Anterior cingulate cortex (tissue), 58 donors: ENCODE data around the gene PRG3.
"Not testable (repeated sequence)": the region's sequence is repeated elsewhere in the genome, so short reads cannot be mapped to it uniquely, and the experiment has no call there.

Source experiments
- DNase-seq, 58 donors: peaks; one replicate each; lab custom pipeline; 2025; lab: John Stamatoyannopoulos, UW

The PRG3 gene

DNA sequence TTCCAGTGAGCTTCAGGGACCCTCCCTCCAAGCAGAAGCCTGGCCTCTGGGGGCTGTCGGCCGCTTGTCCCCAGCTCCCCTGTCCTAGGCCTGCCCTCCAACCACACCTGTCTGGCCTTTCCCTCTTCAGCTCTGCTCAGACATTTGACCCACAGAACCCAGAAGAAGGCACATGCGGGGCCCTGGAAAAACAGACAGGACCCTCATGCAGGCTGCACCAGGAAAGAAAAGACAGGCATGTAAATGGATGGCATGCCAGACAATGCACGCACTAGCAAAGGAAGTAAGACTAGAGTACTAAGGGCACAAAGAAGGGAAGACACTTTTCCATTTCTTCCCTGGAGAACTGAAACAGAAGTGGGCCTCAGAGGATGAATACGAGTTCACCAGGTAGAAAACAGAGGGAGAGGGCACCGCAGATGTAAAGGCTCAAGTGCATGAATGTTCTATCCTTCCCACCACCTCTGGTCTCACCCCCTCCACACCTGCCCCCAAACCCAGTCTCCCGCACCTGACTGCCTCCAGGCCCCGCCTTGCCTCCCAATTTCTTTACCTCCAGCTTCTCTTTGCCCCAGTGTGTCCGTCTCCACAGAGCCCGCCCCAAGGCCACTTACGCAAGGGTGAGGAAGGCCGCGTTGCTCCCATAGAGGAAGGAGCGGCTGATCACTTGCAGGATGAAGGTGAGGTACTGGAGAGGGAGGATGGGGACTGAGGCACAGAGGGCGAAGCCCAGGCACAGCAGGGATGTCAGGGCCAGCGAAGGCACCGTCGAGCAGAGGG lies 28.6 kb upstream of the PRG3 start:
- no peak for DNase-seq

DNA sequence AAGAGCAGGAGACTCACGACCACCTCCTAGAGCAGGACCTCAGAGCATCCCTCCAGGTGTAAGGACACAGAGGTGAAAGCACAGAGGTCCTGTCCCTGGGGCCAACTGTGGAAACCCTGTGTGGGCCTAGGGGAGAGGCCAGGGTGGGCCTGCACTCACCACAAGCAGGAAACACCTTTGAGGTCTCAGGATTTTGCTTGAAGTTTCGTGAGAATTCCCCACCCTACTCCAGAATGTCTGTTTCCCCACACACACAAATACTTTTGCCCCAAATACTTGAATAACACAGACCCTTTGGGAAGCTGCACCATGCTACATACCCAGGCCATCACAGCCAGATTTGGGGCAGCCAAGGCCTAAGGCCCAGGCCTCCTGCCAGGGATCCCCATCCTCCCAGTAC lies 27.8 kb upstream of the PRG3 start:
- no peak for DNase-seq

DNA sequence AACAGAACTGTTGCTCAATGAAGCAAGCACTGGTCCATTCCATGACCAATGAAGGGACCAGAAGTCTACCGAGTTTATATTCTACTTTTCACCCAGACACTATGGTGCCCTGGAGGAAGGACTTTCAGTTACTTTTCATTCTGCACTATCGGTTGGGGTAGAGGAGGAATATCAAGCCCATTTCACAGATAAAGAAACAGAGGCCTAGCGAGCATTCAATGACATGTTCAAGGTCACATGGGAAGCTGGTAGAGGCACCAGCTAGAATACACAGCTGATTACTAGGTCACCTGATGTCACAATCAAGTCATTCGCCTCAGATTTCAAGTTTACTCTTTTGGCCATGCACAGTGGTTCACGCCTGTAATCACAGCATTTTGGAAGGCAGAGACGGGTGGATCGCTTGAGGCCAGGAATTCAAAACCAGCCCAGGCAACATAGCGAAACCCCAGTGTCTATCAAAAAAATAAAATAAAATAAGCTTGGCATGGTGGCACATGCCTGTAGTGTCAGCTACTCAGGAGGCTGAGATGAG lies 27.1 kb upstream of the PRG3 start:
- DNase-seq, result no peak

DNA sequence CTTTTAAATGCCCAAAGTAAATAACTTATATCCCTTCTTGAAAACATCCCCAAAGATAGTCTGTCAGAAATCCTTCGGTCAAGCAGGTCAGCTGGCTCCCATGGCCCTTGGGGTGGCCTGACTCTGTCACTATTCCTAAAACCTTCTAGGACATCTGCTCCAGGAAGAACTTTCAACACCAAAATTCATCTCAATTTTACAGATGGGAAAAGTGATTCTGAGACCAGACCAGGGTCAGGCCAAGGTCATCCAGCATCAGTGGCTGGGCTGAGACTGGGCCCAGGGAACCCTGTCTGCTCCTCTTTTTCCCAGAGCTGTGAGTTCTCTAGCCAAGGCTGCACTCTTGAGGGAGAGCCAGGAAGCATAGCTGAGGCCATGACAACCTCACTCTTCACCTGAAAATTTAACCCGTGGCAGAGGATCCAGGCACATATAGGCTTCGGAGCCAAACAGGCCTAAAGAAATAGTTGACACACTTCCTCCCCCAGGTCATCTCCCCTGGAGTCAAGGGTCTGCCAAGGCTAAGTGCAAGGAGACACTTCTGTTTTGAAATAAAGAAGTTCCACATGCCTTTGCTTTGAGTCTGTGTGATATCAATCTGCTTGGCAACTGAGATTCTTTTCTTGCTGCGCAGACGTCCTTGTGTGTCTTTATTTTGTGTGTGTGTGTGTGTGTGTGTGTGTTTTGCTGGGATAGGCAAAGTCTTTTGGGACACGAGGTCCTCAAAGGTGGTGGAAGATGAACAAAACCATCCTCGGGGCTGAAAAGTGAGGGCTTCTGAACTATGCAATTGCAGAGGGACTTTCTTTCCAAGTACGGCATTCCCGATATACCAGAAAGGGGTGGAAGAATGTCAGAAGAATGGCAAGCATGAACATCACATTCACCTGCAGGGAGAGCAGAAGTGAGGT lies 26.3 kb upstream of the PRG3 start:
- DNase-seq, result no peak

DNA sequence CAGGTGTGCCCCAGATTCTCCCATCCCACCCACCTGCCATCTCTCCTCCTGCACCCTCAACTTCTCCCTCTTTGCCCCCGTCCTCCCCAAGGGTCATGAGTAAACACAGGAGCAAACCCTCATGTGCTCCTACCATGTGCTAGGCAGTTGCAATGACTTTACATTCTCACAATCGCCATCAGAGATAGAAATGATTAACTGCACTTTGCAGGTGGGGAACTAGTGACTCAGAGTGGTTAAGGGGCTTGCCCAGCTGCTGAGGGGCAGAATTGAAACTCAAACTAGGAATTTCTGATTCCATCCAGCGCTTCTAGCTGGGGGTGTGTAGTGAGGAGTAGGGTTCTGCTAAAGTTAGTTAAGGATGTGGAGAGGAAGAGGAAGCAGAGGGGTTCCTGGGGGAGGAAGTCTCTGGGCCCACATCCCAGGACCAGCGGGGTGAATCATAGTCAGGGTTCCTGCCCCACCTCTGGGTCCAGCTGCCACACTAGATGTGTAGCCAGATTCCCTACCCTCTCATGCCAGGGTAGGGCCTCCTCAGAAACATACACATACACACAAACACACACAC lies 25.5 kb upstream of the PRG3 start:
- no peak for DNase-seq

DNA sequence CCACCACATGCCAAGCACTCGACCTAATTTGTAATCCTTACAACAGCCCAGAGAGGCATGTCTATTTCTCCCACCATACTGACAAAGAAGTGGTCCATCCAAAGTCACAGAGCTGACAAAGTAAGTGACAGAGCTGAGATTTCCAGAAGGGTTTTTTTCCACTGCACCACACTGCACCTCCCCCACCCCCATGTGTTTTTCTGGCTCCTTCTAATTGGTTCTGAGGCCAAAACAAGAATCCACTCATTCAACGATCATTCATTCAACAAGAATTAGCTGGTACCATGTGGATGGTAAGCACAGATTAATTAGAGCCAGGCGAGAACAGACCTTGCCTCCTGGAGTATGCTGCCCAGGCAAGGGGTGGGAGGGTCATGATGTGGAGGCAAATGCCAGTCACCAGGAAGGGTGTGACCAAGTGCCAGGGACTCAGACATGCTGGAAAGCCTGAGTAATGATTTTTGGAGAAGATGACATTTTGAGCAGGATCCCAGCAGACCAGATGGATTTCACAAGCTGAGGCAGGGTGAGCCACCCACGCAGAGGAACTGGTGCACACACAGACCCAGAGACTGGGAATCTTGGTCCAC lies 24.4 kb upstream of the PRG3 start:
- DNase-seq, result no peak

DNA sequence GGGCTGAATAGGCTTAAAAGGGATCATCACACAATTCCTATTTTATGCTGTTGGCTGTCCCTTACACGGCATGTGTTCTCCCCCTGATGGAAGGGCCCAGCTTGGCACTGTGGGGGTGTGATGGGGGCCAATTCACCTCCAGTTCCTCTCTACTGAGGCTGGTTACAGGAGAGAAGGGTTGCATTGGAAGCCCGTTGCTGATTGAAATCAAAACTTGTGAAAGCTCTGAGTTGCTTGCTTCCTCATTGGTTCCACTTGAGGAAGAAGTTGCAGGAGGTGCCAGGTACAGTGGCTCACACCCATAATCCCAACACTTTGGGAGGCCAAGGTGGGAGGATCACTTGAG lies 22.8 kb upstream of the PRG3 start:
- DNase-seq, result no peak

DNA sequence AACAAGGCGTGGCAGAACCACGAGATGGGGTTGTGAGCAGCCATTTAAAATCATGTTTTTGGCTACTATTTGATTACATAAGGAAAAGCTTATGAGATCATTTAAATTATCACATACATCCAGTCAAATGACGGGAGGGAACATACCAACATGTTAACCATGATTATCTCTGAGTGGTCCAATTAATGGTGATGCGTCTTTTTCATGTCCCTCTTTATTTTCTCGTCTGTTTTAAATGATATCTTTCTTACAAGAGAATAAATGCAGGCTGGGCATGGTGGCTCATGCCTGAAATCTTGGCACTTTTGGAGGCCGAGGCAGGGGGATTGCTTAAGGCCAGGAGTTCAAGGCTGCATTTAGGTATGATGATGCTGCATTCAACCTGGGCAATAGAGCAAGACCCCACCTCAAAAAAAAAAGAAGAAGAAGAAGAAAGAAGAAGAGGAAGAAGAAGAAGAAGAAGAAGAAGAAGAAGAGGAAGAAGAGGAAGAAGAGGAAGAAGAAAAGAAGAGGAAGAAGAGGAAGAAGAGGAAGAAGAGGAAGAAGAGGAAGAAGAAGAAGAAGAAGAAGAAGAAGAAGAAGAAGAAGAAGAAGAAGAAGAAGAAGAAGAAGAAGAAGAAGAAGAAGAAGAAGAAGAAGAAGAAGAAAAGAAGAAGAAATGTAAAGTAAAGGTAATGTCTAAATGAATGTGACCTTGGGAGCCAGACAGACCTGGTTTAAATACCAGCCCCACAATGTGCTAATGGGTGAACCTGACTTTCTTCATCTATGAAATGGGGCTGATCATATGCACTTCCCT lies 22.3 kb upstream of the PRG3 start:
- not testable (repeated sequence) for DNase-seq

DNA sequence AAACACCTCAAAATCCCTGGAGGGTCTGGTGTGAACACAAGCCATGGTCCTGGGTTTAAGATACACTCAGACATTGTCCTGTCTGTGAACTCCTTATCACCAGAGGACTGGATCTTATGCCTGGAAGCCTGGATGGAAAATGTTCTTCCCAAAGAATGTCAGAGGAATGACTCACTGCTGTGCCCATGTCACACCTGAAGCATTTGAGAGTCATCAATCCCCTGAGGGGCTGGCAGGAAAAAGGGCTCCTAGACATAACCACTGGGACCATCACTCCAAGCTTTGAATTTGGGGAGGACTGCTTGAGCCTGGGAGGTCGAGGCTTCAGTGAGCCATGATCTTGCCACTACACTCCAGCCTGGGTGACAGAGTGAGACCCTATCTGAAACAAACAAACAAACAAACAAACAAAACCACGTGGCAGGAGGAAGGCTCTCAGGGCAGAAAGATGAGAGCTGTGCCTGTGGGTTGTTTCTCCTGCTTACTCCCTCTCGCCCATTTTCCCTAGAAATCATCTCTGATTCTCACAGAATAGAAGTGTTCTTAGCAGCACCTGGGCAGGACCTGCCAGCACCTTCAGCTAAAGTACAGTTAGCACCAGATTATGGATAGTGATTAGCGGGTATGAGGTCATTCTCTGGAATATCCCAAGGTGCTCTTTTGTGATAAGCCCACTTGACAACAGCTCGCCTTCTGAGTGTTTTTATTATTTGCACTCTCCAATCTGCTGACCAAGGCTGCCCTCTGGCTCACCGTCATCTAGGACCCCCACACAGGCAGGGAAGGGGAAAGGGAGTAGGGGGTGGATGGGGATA lies 21.4 kb upstream of the PRG3 start:
- no peak for DNase-seq

DNA sequence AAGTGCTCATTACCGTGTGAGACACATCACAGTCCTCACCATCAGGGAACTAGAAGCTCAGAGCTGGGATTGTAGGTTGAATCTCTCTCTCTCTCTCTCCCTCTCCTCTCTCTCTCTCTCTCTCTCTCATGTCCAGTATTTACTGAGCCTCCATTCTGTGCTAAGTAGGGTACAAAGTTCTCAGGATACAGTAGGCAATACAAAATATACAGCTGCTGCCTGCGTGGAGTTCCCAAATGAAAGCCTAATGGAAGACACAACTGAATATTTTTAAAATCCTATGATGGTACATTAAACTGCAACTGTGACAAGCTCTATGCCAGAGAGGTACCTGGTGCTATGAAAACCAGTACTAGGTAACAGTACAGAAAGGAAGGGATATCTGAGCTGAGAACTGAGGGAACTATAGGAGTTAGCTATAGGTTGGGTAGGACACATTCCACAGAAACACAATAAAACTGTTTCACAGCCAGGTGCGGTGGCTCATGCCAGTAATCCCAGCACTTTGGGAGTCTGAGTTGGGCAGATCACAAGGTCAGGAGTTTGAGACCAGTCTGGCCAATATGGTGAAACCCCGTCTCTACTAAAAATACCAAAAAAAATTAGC lies 19.1 kb upstream of the PRG3 start:
- DNase-seq, result no peak

DNA sequence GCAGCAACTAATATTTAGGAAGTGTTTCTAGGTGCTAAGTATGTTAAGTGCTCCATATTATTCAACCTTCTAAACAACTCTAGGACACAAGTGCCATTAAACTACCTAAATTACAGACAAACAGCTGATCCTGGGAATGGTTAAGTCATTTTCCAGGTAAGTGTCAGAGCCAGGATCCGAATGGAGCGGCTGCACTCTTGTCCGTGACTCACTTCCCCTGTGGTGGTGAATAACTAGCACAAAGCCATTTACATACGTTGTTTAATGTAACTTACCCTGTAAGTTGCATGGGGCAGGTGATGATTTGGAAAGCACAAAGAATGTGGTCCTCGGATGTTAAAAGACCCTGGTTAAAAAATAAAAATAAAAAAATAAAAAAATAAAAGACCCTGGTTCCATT lies 18.3 kb upstream of the PRG3 start:
- DNase-seq, result no peak

DNA sequence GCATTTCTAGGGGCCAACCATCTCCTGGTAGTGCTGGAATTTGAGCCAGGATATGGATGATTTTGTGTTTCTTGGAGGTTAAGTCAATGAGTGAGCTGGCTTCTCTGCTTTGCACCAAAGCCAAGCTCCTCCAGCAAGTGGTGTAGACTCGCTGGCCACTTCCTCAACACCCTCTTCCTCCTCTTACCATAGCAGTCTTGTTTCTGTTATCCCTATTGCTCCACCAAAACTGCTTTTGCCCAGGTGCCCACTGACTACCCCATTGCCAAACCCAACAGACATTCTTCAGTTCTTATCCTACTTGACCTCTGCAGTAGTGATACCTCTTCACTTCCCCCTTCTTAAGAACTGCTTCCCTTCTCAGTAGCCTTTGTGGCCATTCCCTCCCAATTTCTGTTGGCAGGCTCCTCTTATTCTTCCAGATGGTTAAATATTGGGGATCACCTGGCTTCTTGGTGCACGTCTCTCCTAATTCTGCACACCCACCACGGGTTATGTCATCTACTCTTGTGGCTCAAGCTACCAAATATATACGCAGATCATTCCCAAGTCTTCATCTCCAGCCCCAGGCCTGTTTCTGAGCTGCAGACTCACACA lies 16.5 kb upstream of the PRG3 start:
- no peak for DNase-seq

DNA sequence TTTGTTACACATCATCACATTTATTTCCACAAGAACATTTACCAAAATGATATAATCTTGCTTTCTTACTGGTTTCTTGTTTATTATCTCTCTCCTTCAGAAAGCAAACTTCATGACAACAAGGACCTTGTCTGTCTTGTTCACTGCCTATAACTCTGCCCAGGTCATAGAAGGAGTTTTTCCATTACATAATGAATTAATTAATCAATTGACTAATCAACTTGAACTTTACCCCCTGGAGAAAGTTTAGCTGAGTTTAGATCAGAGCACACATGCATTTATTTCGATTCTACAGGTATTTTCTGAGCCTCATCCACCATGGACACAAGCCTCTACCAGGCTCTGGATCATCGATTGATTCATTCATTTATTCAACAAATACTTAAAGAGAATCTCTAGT lies 15.8 kb upstream of the PRG3 start:
- no peak for DNase-seq

DNA sequence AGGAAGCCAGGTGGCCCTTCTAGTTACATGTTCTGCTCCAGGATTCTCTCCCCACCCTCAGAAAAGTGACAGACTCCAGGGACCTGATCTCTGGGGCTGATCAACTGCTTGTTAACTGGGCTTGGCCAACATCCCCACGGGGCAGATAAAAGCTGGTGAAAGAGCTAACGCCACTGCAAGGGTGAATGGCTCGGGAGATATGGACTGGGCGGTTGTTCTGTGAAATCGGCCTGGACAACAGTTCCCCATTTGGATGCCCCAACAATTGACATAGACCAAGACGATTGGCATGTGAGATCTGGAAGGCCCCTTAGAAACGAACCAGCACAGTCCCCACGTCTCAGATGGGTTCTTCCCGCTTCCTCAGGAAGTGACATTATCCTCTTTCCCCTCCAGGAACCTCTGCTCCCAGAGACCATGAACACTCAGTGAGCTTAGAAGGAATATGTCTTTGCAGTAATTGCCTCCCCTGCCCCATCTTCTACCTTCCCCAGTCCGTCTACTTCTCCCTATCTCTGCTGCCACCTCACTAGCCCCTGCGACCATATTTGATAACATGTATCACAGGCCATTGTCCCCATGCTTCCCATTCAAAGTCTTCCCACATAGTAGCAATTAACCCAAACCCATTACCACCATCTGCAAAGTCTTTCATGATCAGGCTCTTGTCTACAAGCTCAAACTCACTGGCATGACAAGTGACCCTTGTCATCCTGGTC lies 15.1 kb upstream of the PRG3 start:
- no peak for DNase-seq

DNA sequence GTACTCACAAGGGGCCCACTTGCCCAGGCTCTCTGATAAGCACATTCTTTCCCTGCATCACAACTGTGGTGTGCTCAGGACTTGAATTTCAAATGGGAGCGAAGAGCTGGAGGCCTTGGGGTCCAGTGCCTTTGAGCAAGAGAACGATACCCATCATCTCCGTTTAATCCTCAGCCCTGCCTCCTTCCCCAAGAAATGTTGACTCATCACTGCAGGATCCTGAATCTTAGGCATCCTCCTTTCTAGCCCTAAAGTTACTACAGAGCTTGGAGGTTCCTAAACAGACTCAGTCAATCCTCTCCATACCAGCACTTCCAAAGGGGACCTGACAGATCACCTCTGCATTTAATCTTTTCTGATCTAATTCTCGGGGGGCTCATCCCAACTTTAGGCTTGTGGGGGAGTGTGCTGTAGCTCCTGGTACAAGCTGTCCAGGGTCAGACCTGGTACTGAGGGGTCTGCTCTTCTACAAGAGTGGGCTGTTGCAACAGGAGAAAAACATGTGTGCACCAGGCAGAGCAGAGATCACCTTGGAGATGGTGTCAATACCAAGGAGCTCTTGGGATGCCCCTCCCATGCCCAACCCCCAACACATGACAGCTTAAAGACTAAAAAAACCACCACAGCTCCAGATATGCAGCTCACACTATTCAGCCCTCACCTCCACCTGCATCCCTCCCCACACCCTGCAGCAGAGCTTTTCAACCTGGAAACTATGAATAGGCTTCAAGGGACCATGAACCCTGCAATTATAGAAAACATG lies 13.4 kb upstream of the PRG3 start:
- no peak for DNase-seq

DNA sequence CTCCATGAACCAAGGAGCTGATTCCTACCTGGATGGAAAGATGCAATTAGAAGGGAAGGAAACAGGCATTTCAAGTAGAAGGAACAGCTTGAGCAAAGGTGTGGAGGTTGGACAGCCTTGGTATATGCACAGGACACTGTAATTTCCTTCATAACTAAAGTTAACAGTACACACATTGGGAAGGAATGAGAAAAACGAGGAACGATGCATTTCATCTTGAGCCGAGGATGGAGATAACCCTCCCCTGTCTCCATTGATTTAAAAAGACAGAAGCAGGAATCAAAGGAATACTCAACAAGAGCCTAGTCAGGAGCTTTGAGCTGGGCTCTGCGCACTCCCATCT lies 11.8 kb upstream of the PRG3 start:
- no peak for DNase-seq
